HG03558 (cell line): ENCODE results near the gene ZIC1.

ENCODE experiments used
- ATAC-seq: cut with Tn5 transposase; IDR thresholded peaks from one replicate; pipeline ENCODE4 v1.9.1; 2021; ENCODE audit warnings: moderate number of reproducible peaks; ENCODE audit not compliant: unreplicated experiment; ENCODE audit errors: extremely low read depth

The ZIC1 gene

DNA sequence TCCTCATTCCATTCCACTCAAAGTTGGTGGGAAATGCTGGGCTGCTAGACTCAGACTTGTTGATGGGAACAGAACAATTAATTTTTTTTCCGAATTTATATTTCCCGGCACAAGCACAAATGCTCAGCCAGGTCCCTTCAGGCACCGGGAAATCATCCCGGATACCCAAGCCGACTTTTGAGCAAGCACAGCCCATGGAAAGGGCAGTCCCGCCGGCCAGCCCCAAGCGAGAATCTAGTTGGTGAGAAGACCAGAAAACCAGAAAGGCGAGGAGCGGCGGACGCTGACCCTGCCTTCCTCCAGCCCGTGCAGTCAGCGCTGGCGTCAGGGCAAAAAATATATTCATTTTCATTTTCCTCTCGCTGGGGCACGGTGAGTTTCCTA is 2.1 kb upstream of the ZIC1 start:
- ATAC-seq, result no peak

DNA sequence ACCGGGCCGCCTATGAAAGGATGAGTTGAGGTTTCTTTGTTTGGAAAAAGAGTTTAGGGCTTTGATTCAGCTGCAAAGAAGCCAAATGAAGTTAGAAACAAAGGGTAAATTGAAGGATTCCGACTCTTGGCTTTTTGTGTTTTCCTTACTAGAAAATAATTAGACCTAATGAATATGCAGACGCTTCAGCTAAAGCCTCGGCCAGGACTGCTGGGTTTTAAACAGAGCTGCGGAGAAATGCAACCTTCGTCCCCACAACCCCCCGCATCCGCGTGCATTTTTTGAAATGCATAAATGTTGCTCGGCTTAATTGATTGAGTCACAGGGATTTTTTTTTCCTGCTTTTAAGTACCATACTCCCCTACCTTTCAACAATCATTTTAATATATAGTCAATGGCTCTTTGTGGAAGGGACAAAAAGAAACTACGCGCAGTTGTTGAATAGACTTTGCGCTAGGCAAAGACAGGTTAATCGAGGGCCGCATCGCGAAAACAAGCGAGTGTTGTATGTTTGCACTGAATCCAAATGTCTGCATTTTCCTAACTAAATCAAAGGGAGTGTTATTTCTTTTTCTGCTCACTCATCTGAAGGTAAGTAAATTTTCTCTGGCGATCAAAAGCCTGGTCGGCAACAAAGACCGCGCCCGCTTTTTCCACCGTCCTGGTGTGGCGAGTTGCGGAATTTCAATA is 1.5 kb upstream of the ZIC1 start:
- no peak for ATAC-seq

DNA sequence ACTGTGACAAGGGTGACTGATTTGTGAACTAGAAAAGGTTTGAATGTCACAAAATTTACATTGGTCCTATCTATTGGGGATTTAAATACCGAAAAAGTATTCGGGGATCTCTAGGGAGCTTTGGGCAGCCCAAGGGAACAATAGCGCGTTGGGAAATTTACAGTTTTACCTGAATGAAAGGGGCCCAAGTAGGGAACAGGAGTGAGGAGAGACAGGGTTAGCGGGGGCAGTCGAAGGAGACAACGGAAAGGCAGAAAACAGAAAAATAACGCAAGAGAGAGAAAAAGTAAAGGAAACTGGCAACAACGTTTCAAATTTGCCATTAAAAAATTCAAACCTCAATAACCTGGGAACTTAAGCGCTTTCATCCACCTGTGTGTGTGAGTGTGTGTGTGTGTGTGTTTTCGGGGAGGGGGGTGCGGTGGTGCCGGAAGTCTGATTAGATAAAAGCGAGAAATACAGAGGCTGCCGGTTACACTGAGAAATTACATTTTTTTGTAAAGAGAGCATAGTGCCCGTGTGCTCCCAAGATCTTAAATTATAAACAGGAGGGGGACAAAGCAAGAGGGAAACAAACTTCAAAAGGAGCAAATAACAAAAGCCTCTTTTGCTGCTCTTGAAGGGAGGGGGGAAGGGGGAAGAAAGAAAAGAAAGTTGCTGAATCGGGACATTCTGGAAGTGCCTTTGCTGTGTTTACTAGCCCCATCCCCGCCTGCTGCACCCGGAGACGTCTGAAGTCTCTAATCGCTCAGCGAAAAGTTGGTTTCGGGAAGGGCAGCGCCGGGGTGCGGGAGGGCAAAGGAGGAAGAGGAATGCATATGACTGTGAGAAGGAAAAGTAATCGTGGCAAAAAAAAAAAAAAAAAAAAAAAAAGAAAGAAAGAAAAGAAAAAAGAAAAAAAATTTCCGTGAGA is 721 bp upstream of the ZIC1 start:
- ATAC-seq, result no peak

DNA sequence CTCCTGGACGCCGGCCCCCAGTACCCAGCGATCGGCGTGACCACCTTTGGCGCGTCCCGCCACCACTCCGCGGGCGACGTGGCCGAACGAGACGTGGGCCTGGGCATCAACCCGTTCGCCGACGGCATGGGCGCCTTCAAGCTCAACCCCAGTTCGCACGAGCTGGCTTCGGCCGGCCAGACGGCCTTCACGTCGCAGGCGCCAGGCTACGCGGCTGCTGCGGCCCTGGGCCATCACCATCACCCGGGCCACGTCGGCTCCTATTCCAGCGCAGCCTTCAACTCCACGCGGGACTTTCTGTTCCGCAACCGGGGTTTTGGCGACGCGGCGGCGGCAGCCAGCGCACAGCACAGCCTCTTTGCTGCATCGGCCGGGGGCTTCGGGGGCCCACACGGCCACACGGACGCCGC is 956 bp downstream of the ZIC1 start:
- no peak for ATAC-seq

DNA sequence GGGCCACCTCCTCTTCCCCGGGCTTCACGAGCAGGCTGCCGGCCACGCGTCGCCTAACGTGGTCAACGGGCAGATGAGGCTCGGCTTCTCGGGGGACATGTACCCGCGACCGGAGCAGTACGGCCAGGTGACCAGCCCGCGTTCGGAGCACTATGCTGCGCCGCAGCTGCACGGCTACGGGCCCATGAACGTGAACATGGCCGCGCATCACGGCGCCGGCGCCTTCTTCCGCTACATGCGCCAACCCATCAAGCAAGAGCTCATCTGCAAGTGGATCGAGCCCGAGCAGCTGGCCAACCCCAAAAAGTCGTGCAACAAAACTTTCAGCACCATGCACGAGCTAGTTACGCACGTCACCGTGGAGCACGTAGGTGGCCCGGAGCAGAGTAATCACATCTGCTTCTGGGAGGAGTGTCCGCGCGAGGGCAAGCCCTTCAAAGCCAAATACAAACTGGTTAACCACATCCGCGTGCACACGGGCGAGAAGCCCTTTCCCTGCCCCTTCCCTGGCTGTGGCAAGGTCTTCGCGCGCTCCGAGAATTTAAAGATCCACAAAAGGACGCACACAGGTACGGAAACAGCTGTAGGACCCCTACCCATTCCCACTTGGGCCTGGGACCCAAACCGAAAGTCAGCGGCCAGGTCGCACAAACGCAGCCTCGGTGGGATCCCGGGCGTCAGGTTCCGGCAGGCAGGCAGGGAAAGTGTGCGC is 1.5 kb downstream of the ZIC1 start:
- ATAC-seq, result no peak

DNA sequence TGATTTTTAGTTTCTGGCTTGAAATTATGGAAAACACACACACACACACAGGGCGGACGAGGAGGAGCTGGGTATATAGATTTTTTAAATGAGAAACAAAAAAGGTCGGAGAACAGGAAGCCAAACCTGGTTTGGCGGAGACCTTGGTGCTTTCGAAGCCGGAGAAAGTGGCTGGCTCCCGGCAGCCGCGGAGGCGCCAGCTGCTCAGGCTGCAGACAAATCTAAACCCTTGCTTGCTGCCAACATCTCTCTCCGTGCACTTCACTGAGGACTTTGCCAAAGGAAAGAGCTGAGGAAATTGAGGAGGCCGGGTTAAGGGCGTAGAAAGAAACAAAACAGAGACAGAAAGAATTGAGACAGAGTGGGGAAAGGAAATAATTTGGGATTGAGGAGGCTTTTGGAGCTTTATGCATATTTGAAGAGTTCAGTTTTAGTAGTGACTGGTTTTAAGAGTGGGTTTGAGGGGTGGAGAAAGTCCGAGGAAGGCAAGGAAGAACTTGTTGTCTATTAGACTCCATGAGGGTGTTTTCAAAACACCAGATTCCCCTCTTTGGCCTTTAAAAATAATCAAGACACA is 2.2 kb downstream of the ZIC1 start:
- ATAC-seq, result no peak

DNA sequence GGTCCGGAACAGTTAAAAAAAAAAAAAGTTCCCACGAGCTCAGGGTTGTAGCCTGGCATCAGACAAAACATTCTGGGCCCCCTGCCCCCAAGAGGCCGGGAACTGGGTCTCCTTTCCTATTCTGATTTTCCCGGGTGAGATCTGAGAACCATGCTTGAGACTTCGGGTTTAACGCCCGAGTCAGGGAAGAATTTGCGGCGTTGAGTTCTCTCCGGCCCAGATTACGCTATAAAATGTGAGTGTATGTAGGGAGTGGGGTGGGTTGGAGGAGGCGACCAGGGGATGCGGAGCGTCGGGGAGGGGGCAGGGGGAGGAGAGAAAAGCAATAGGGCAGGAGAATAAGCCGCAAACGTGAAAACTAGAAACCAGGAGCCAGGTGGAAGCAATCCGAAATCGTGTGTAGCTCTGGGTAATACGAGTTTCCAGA is 2.7 kb downstream of the ZIC1 start:
- ATAC-seq, result no peak

DNA sequence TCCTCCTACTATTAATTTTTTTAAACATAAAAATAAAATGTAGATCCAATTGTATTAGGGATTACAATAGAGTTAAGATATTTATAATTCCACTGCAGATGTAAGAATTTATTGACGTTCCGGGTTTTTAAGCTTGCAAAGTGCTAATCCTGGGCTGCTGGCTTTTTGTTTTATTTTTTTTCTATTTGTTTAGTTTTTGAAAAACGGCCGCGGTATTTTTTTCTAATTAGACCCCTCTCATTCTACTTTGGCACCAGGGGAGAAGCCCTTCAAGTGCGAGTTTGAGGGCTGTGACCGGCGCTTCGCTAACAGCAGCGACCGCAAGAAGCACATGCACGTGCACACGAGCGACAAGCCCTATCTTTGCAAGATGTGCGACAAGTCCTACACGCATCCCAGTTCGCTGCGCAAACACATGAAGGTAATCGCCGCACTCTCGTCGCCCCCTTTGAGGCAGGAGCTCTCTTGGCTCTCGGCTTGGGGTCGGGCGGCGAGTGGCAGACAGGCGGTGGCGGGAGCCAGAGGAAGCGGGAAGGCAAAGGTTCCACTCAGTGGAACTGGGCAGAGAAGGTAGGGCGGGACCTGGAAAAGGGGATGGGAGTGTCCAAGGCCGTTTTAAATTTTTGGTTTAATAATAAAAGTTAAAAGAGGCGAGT is 3.2 kb downstream of the ZIC1 start:
- ATAC-seq, result no peak

DNA sequence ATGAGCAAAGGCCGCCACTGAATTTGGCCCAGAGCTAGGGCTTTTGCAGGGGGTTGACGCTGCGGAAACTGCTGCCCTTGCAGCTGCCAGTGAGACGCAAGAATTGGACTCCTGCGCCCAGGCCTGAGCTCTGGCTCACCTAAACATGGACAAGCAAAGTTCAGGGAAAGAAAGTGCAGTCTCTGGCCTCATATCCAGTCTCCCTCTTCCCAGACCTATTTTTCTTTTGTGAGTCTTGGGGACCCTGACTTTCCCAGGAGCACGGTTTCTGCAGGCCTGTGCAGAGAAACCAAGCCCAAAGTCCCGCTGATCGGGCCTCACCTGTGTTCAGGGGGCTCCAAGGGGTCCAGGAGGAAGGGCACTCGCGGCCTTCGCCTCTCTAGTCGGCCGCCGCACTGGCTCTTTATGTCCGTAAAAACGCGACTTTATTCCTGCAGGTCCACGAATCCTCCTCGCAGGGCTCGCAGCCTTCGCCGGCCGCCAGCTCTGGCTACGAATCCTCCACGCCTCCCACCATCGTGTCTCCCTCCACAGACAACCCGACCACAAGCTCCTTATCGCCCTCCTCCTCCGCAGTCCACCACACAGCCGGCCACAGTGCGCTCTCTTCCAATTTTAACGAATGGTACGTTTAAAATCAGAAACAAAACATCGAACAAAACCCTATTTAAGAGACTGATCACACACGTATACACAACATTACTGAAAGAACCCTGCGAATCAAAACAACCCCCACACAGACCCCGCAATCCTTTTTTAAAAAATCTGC is 3.9 kb downstream of the ZIC1 start:
- ATAC-seq, result no peak

DNA sequence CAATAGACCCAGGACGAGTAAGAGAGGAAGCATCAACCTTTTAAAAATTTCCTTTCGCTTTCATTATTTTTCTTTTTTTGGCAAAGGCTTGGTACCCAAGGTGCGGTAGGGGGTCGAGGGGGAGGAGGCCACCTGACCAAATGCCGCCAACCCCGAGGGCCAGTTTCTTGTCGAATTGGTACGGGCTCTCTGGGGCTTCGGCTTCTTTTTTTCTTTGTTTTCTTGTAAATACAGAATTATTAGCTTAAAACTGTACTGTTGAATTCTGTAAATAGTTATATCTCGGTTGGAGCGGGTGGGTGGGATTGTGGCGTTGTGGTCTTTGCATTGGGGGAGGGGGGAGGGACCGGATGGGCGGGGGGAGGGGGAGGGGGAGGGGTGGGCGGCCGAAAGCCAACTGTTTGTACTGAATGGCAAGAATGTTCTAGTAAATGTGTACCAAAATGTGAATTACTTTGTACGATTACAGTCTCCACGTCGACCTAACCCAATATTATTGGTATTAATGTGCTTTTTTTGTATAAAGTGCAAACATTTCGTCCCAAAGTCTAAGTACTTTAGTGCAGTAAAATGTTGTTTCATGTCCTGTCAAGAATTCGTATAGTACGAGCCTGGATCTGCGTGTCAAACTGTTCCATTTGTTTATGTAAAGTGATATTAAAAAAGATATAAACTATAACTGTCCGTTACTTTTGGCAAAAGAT is 4.7 kb downstream of the ZIC1 start:
- ATAC-seq, result no peak

DNA sequence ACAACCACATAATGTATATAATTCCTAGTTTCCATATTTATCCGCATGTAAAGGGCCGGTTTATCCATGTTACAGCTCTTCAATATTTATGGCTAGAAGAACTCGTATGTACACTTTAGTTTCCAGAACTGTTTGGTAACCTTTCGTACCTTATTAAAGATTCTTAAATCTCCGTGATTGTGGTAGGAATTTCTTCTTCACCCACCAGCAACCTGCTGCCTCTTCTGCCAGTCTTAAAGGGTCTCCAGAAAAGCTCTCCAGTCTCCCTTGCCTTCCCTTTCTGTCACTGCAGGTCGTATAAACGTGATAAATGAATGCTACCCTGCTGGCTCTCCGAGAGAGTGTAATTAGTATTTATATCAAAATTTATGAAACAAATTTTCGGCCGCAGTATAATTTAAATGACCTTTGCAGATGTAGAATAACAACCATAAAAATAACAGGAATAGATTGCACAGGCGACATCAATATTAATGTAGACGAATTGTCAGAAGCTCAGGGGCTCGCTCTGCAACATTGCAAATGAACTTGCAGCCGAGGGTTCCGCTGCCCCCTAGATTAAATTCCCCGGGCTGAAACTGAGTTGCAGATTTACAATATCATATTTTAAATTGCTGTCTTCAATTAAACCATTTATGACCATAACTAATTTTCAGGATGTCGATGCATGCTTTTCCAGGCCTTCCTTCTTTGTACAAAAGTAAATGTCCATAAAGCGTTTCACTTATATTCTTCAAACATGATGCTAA is 5.4 kb downstream of the ZIC1 start:
- no peak for ATAC-seq

DNA sequence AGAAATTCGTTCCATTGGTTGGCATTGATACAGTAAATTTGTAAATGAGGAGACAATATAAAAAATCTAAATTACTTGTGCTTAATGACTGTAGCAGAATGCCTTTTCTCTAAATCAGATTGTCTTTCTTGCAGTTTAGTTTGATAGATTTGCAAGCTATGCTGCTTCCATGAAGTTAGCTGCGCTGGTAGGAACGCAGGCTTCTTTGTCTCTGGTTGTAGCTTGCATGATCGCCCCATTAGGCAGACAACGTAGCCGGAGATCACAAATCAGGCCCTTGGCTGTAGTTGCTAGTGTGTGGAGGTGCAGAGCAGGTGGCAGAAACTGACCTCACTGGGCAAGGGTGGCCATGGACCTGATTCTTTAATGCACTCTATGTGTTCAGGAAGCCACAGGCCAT is 6.1 kb downstream of the ZIC1 start:
- no peak for ATAC-seq

DNA sequence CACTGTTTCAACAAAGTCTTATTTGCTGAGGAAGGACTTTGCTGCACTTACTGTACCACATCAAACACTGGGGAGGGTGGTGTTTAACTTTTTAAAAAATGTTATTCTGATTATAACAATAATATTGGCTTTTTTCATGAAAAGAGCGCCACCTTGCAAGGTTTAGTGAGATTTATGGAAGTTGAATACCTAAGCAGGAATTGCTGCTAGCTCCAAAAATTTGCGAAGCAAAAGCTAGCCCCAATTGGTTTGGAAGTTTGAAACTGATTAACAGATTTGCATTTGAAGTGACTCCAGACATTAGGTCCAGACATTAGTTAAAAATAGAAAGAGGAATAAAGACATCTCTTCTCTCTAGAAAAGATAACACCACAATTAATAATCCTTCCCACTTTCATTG is 6.7 kb downstream of the ZIC1 start:
- no peak for ATAC-seq

DNA sequence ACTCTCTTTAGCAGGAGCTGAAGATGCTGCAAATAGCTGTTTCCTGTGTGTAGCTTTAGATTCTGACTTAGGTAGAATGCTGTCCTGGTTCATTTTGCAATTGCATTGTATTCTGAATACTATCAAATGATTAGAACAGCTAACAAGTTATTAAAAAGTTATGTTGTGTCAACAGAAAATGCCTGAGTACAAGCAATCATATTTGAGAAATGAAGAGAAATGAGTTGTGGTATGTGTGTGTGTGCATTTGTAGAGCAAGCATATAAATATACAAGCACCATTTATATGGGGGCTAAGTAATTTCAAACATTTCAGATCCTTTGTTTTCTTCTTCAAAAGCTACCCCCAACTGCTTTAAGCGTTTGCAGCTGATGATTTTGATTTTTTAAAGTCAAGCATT is 7.8 kb downstream of the ZIC1 start:
- no peak for ATAC-seq

DNA sequence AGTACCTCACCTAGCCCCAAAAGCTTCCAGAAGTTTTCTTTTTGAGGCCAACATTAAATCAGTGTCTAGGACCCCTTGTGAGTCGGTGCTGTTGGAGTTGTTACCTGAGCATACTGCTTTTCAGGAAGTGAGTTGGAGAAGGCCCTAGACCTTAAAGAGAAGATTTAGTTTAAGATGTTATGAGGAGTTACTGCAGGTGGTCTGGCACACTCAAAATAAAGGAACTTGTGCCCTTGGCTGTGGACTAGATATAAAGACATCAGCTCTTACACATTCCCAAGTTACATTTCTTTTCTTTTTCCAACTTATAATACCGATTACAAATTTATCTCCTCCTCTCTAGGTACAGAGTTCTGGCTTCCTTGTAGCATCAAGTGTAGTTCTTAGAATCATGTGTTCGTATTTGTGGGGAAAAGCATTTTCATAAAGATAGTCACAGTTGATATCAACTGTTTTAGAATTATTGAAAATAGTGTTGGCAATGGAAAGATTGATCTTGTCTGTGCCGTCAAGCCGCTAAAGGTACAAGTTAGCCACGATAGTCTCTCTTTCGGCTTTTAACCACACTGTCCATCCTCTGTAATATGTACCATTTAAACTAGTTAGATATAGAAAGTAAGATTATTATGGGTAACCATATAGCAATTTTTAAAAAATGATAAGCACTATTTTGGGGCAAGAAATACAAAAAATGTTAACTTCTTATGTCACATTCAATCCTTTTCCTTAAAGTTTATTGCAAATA is 8.6 kb downstream of the ZIC1 start:
- ATAC-seq, result no peak

DNA sequence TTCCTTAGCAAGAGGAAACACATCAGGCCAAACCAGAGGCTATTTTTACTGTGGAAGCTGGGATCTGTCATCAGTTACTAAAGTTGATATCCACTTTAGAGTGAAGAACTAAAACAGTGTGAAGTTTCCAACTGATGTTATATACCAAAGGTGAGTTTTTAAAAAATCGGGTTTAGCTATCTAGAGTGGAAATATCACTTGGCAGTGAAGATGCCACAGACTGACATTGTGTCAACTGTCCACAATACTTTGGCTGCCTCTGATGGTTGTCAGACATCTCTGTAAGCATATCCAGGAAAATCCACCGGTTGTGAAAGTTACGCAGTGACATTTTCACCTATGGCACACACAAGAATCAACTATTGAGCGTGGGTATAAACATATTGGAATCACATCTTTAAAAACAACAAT is 9.2 kb downstream of the ZIC1 start:
- no peak for ATAC-seq

DNA sequence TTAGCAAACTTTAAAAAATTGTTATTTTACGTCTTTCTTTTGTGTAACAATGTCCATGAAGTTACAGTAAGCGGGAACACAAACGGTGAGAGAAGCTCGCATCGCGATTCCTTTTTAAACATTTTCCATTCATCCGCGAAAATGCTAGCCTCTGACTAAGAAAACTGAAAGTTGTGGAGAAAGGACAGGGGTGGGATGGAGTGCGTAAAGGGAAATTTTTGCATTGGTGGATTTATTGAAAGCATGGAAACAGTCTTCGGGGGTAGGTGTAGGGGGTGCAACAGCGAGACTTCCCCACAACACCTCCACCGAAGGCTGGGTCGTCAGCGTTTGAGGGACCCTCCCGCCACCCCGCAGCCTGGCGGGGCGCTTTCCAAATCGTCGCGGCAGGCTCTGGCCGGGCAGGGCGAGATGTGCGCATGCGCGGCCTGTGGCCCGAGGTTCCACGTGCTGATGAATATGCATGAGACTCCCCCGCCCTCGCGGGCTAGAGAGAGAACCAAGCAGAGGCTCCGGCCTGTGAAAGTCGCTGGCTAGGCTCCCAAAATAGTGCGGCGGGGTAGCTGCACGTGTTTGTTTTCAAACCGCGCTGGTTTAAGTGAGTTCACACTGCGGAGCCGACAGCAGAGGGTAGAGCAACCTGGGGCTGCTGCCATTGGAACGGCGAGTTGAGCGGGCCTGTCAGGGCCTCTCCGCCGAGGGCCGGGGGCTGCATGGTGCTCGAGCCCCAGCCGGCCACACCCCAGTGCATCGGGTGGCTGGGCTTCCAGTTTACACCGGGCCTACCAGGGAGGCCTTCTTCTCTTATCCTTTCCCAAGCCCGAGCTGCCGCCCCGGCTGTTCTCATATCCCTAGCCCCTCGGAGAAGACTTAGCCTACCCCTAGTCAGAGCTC is 9.9 kb downstream of the ZIC1 start:
- no peak for ATAC-seq
